ENCODE data around the gene ZBTB33. TPM values are rescaled to one million over a fixed set of nuclear protein-coding genes. Genes with fewer than 3 reads are reported as not detected.

Gene ZBTB33
- total RNA-seq, 1 donor from 2014 or later = 13.4 TPM

- FAIRE-seq (no peak), DNase-seq (ENCODE audit: low read depth) (no peak)
- no peak for TF ChIP-seq CTCF (IDR thresholded peaks at IDR 0.05; ENCODE audit: insufficient read depth, low read length, severe bottlenecking)
Observed at GRCh38 chrX:120281021-120281624, 30.5 kb downstream of the ZBTB33 start.

GRCh38 chrX:120281761-120282160 lies 31.1 kb downstream of the ZBTB33 start:
- FAIRE-seq (peak; percentile 50), DNase-seq (ENCODE audit: low read depth) (no peak)
- no peaks in the 10 kb centered on the region for H3K27me3 ChIP-seq (ENCODE audit: control insufficient read depth, insufficient read depth, low read length)
- no peak overlapping the region for H3K4me3 ChIP-seq (ENCODE audit: low read depth, low read length)
- TF ChIP-seq CTCF (IDR thresholded peaks at IDR 0.05; ENCODE audit: insufficient read depth, low read length, severe bottlenecking) = no peak
- H3K36me3 ChIP-seq (ENCODE audit: control insufficient read depth, insufficient read depth, low read length) = no peaks in the 10 kb centered on the region

More at GRCh38 chrX:120281021-120281624, 30.5 kb downstream of the ZBTB33 start:
- no peaks in the 10 kb centered on the region for H3K27me3 ChIP-seq (ENCODE audit: control insufficient read depth, insufficient read depth, low read length)
- no peak overlapping the region for H3K4me3 ChIP-seq (ENCODE audit: low read depth, low read length)
- no peaks in the 10 kb centered on the region for H3K36me3 ChIP-seq (ENCODE audit: control insufficient read depth, insufficient read depth, low read length)

GRCh38 chrX:120282697-120283096 lies 32.1 kb downstream of the ZBTB33 start:
- DNase-seq (ENCODE audit: low read depth) (no peak), FAIRE-seq (no peak)
- H3K27me3 ChIP-seq (ENCODE audit: control insufficient read depth, insufficient read depth, low read length) = no peaks in the 10 kb centered on the region
- H3K36me3 ChIP-seq (ENCODE audit: control insufficient read depth, insufficient read depth, low read length) = no peaks in the 10 kb centered on the region
- TF ChIP-seq CTCF (IDR thresholded peaks at IDR 0.05; ENCODE audit: insufficient read depth, low read length, severe bottlenecking) = no peak
- no peak overlapping the region for H3K4me3 ChIP-seq (ENCODE audit: low read depth, low read length)

- Histone ChIP-seq H3K4me3 (ENCODE audit: low read depth, low read length) (no peak overlapping the region), H3K36me3 (ENCODE audit: control insufficient read depth, insufficient read depth, low read length) (no peaks in the 10 kb centered on the region), H3K27me3 (ENCODE audit: control insufficient read depth, insufficient read depth, low read length) (no peaks in the 10 kb centered on the region)
- DNase-seq (ENCODE audit: low read depth) (no peak), FAIRE-seq (no peak)
- no peak for TF ChIP-seq CTCF (IDR thresholded peaks at IDR 0.05; ENCODE audit: insufficient read depth, low read length, severe bottlenecking)
Observed at GRCh38 chrX:120286733-120287512, 36.3 kb downstream of the ZBTB33 start.

GRCh38 chrX:120287513-120288112 lies 37.0 kb downstream of the ZBTB33 start:
- no peak for DNase-seq (ENCODE audit: low read depth)
- no peak for FAIRE-seq
- no peak for TF ChIP-seq CTCF (IDR thresholded peaks at IDR 0.05; ENCODE audit: insufficient read depth, low read length, severe bottlenecking)
- Histone ChIP-seq H3K36me3 (ENCODE audit: control insufficient read depth, insufficient read depth, low read length) (no peaks in the 10 kb centered on the region), H3K4me3 (ENCODE audit: low read depth, low read length) (no peak overlapping the region), H3K27me3 (ENCODE audit: control insufficient read depth, insufficient read depth, low read length) (no peaks in the 10 kb centered on the region)

Data from bronchial epithelial cell (primary cell).